ENCODE measurements around the gene ABLIM3. TPM values are rescaled to one million over a fixed set of nuclear protein-coding genes. Genes with fewer than 3 reads are reported as not detected.

ABLIM3 gene
- total and polyA plus RNA-seq, 10 of the 15 experiments (the other 5 are each of a cell fraction or from before 2014, with no cell fraction given): 0.03 TPM; not detected in 9

DNA sequence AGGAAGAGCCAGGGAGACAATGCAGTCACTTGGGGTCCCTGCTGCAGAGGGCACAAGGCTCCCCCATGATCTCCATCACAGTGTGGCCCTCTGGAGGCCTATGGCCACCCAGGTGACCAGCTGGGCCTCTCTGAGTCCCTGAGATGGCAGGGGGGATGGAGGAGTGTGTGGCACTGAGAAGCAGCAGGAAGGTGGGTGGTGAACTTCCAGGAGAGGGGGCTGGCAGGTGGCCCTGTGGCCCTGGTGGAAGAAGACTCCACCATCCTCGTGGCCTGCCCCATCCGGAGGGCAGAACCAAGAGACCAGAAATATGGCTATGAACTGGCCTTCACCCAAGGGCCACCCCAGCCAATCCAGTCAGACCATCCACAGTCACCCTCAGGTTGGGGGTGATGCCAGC, 98.6 kb downstream of the ABLIM3 start:
- in situ Hi-C loops (cut with MboI) (no loop called here), intact Hi-C loops (cut with micrococcal nuclease; ENCODE audit: unreplicated experiment) (no loop called here)

More for the DNA sequence above, 98.6 kb downstream of the ABLIM3 start:
- Histone ChIP-seq H3K36me3 (ENCODE audit: control insufficient read depth in 2 of 2, insufficient read depth in 2 of 2, low read length in 1 of 2) (no peaks in the 10 kb centered on the region), H3K27me3 (replicated peaks in 1 of 2; ENCODE audit: control insufficient read depth in 2 of 2, insufficient read depth in 2 of 2, low read length in 1 of 2) (no peaks in the 10 kb centered on the region; a peak in 2 of 4 replicates), H2AFZ (ENCODE audit: control insufficient read depth, low read depth, low read length) (no peak overlapping the region), H3K4me2 (ENCODE audit: control insufficient read depth, insufficient read depth) (no peak overlapping the region), H3K4me1 (ENCODE audit: control insufficient read depth, insufficient read depth, low read length) (no peaks in the 10 kb centered on the region), H4K20me1 (ENCODE audit: control insufficient read depth, insufficient read depth) (no peaks in the 10 kb centered on the region), H3K4me3 (no peak overlapping the region), H3K9ac (ENCODE audit: control insufficient read depth, insufficient read depth, low read length) (no peak overlapping the region), H3K27ac (ENCODE audit: control insufficient read depth, insufficient read depth) (no peak overlapping the region), H3K9me3 (replicated peaks; ENCODE audit: control insufficient read depth, insufficient read depth, low read length) (no peaks in the 10 kb centered on the region), H3K79me2 (ENCODE audit: control insufficient read depth, insufficient read depth, low read length) (no peaks in the 10 kb centered on the region)
- no peak for TF ChIP-seq POLR2AphosphoS5 (IDR thresholded peaks at IDR 0.05; ENCODE audit: low read length)
- TF ChIP-seq, protein P1, sequence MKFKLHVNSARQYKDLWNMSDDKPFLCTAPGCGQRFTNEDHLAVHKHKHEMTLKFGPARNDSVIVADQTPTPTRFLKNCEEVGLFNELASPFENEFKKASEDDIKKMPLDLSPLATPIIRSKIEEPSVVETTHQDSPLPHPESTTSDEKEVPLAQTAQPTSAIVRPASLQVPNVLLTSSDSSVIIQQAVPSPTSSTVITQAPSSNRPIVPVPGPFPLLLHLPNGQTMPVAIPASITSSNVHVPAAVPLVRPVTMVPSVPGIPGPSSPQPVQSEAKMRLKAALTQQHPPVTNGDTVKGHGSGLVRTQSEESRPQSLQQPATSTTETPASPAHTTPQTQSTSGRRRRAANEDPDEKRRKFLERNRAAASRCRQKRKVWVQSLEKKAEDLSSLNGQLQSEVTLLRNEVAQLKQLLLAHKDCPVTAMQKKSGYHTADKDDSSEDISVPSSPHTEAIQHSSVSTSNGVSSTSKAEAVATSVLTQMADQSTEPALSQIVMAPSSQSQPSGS (IDR thresholded peaks at IDR 0.05; ENCODE audit: low read length): no peak
- no peak for TF ChIP-seq NFYA (IDR thresholded peaks at IDR 0.05; ENCODE audit: borderline replicate concordance, low read depth, low read length)
- TF ChIP-seq EP300 (IDR thresholded peaks at IDR 0.05; ENCODE audit: borderline replicate concordance in 1 of 2, control insufficient read depth in 1 of 2, low read depth in 2 of 2, low read length in 2 of 2): no peak
- TF ChIP-seq MEF2B (IDR thresholded peaks at IDR 0.05; ENCODE audit: partially characterized antibody, poor library complexity, severe bottlenecking): no peak
- no peak for TF ChIP-seq USF1 (IDR thresholded peaks at IDR 0.05; ENCODE audit: borderline replicate concordance, extremely low read length, insufficient read depth, low read depth, low read length)
- TF ChIP-seq ZSCAN29 (IDR thresholded peaks at IDR 0.05): no peak
- TF ChIP-seq NFXL1 (IDR thresholded peaks at IDR 0.05; ENCODE audit: borderline replicate concordance): no peak
- no peak for TF ChIP-seq SIN3A (IDR thresholded peaks at IDR 0.05; ENCODE audit: low read depth, low read length)
- TF ChIP-seq BACH1 (IDR thresholded peaks at IDR 0.05; ENCODE audit: borderline replicate concordance): no peak
- no peak for TF ChIP-seq SRF (IDR thresholded peaks at IDR 0.05; ENCODE audit: low read depth in 2 of 2, low read length in 2 of 2)
- no peak for TF ChIP-seq MLLT1 (IDR thresholded peaks at IDR 0.05)
- TF ChIP-seq STAT3 (IDR thresholded peaks at IDR 0.05; ENCODE audit: low read depth, low read length): no peak
- no peak for TF ChIP-seq CTCF (IDR thresholded peaks at IDR 0.05 in 2 of 3, conservative IDR thresholded peaks at IDR 0.05 in 1 of 3; ENCODE audit: control insufficient read depth in 2 of 3, extremely low read depth in 1 of 3, insufficient read depth in 1 of 3, low read depth in 3 of 3, low read length in 3 of 3)
- no peak for TF ChIP-seq CBX5 (IDR thresholded peaks at IDR 0.05; ENCODE audit: low read depth)
- ChIA-PET SMC1A (ENCODE audit: uncharacterized antibody, unreplicated experiment) (no interaction called here), CTCF (no interaction called here), POLR2A (no interaction called here), RAD21 (ENCODE audit: unreplicated experiment) (no interaction called here)
- no TSS peak for BruUV-seq (replicated peaks)
- FAIRE-seq (no peak), DNase-seq (ENCODE audit: low read depth, low spot score) (no peak), ATAC-seq (no peak)
- WGBS (ENCODE audit: insufficient coverage, insufficient replicate concordance, low lambda C conversion rate, missing lambda C conversion rate): 45% methylated on average over 2 of the region's 2 CpGs
